Measurements from ENCODE around the gene KLHL2.

- TF ChIP-seq, protein P1, sequence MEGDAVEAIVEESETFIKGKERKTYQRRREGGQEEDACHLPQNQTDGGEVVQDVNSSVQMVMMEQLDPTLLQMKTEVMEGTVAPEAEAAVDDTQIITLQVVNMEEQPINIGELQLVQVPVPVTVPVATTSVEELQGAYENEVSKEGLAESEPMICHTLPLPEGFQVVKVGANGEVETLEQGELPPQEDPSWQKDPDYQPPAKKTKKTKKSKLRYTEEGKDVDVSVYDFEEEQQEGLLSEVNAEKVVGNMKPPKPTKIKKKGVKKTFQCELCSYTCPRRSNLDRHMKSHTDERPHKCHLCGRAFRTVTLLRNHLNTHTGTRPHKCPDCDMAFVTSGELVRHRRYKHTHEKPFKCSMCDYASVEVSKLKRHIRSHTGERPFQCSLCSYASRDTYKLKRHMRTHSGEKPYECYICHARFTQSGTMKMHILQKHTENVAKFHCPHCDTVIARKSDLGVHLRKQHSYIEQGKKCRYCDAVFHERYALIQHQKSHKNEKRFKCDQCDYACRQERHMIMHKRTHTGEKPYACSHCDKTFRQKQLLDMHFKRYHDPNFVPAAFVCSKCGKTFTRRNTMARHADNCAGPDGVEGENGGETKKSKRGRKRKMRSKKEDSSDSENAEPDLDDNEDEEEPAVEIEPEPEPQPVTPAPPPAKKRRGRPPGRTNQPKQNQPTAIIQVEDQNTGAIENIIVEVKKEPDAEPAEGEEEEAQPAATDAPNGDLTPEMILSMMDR (conservative IDR thresholded peaks at IDR 0.05; ENCODE audit: low read length): no peak
- TF ChIP-seq EZH2phosphoT487 (IDR thresholded peaks at IDR 0.05; ENCODE audit: borderline replicate concordance, low read depth, low read length): no peak
Measured at GRCh38 chr4:165308166-165308565, 100.8 kb downstream of the KLHL2 start.

All from OCI-LY7 (cell line).